Epithelial cell of esophagus (primary cell): ENCODE data around the gene DAGLA.

Experiments
- DNase-seq: peaks from one replicate; pipeline ENCODE4 v3.0.0; 2010; ENCODE audit warnings: low read depth
- H3K4me3 ChIP-seq: 2 replicates; pipeline ENCODE4 v1.5.1; 2011; ENCODE audit warnings: mild to moderate bottlenecking, low read length, control low read depth
- TF ChIP-seq, protein P1 (sequence below): IDR thresholded peaks from 2 replicates; pipeline ENCODE4 v1.5.1; 2011; ENCODE audit warnings: low read depth, mild to moderate bottlenecking, low read length, control low read depth, inconsistent platforms; ENCODE audit not compliant: insufficient read depth; ENCODE audit errors: missing control alignments

The DAGLA gene

DNA sequence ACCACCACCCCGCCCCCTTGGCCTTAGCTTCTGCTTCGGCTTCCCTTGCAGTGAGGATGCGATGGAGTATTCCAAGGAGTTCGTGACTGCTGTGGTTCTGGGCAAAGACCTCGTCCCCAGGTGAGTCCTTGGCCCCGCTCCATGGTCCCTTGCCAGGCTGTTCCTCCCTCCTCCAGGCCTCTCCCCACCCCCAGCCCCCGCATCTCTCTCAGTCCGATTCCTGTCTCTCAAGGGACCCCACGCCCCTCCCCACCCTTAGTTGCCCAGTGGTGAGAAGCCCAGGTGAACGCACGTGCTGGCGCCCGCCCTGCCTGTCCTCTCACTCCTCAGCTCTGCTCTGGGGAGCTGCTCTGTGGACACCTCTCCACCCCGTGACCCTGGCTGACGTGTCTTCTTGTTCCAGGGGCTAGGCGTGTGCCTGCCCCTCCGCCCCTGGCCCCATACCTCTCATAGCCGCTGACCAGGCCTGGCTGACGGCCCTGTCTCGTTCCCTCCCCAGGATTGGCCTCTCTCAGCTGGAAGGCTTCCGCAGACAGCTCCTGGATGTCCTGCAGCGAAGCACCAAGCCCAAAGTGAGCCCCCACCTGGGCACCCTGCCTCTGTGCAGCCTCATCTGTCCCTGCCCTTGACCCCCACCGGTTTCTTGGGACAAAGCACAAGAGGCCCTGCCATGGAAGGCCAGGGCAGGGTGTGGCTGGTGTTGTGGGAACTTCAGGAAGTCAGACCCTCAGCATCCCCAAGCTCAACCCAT, 57.6 kb downstream of the DAGLA start:
- TF ChIP-seq, protein P1, sequence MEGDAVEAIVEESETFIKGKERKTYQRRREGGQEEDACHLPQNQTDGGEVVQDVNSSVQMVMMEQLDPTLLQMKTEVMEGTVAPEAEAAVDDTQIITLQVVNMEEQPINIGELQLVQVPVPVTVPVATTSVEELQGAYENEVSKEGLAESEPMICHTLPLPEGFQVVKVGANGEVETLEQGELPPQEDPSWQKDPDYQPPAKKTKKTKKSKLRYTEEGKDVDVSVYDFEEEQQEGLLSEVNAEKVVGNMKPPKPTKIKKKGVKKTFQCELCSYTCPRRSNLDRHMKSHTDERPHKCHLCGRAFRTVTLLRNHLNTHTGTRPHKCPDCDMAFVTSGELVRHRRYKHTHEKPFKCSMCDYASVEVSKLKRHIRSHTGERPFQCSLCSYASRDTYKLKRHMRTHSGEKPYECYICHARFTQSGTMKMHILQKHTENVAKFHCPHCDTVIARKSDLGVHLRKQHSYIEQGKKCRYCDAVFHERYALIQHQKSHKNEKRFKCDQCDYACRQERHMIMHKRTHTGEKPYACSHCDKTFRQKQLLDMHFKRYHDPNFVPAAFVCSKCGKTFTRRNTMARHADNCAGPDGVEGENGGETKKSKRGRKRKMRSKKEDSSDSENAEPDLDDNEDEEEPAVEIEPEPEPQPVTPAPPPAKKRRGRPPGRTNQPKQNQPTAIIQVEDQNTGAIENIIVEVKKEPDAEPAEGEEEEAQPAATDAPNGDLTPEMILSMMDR = no peak

DNA sequence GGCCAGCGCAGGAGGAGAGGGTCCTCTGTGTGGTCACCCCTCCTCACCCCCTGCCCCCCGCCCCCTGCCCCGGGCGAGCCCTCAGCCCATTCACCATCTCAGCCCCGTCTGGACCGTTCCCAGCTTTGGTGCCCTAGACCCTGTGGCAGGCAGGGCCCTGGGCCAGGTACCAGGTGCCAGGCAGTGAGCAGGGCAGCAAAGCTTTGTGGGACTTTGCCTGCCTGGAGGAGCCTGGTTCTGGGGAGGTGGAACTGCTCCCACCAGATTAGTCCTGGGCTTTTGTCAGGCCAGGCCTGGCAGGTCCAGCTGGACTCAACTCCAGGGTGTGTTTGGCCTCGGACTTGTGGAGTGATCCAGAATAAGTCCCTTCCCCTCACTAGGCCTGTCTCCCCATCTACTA, 58.6 kb downstream of the DAGLA start:
- DNase-seq = no peak
- TF ChIP-seq, protein P1 = no peak
- no peak overlapping the region for H3K4me3 ChIP-seq

More for the DNA sequence above, 57.6 kb downstream of the DAGLA start:
- H3K4me3 ChIP-seq = no peak overlapping the region
- no peak for DNase-seq

DNA sequence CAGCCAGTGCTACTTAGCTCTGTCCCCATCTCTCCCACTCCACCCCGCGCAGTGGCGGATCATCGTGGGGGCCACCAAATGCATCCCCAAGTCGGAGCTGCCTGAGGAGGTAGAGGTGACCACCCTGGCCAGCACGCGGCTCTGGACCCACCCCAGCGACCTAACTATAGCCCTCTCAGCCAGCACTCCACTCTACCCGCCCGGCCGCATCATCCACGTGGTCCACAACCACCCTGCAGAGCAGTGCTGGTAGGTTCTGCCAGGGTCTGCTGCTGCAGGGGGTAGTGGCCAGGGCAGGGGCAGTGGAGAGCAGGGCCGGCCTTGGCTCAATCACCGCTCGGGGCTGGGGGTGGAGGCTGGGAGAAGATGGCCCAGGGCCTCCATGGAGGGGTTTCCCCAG, 59.2 kb downstream of the DAGLA start:
- H3K4me3 ChIP-seq = no peak overlapping the region
- DNase-seq = no peak
- TF ChIP-seq, protein P1 = no peak

DNA sequence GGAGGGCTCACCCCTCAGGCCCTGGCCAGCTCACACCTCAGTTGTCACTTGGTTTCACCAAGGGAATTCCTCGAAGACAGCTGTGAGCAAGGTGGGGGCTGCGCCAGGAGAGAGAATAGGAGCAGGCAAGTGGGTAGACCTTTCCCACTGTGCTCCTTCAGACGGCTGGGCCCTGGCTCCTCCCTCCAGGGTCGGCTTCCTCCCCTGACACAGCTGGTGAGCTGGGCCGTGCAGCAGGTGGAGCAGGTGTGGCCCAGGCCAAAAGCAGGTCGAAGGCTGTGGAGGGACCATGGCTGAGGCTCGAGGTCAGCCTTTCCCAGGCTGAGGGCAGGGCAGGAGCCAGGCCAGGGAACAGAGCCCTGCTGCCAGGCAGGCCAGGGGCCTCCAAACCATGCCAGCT, 59.8 kb downstream of the DAGLA start:
- H3K4me3 ChIP-seq = no peak overlapping the region
- no peak for DNase-seq
- TF ChIP-seq, protein P1 = no peak

DNA sequence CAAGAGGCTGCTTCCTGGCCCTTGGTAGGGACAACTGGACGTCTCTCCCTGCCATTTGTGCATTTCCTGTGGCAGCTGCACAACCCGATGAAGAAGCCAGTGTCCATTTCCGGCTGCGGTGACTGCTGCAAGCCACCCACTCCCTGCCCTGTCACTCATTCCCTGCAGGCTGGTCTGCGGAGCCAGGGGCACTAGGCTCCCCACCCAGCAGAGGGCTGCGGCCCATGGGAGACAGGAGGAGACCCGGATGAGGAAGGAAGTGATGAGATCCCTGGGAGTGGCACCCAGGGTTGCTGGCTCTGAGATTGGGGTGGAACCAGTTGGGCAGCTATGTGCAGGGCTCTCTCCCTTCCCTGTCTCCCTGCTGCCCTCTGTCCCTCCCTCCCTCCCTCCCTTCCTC, 62.2 kb downstream of the DAGLA start:
- H3K4me3 ChIP-seq = no peak overlapping the region
- DNase-seq = peak; percentile 52
- TF ChIP-seq, protein P1 = no peak

DNA sequence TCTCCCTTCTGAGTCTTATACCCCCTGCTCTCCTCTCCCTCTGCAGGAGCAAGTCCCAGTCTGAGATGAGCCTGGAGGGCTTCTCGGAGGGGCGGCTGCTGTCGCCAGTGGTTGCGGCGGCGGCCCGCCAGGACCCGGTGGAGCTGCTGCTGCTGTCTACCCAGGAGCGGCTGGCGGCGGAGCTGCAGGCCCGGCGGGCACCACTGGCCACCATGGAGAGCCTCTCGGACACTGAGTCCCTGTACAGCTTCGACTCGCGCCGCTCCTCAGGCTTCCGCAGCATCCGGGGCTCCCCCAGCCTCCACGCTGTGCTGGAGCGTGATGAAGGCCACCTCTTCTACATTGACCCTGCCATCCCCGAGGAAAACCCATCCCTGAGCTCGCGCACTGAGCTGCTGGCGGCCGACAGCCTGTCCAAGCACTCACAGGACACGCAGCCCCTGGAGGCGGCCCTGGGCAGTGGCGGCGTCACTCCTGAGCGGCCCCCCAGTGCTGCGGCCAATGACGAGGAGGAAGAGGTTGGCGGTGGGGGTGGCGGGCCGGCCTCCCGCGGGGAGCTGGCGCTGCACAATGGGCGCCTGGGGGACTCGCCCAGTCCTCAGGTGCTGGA, 63.4 kb downstream of the DAGLA start:
- TF ChIP-seq, protein P1 = no peak
- no peak overlapping the region for H3K4me3 ChIP-seq
- no peak for DNase-seq

DNA sequence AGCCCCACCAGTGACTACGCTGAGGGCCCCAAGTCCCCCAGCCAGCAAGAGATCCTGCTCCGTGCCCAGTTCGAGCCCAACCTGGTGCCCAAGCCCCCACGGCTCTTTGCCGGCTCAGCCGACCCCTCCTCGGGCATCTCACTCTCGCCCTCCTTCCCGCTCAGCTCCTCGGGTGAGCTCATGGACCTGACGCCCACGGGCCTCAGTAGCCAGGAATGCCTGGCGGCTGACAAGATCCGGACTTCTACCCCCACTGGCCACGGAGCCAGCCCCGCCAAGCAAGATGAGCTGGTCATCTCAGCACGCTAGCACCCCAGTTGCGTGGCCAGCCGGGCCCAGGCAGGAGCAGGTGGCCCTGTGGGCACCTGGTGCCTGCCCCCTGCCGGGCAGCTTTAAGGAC, 64.0 kb downstream of the DAGLA start:
- TF ChIP-seq, protein P1 = no peak
- no peak for DNase-seq
- no peak overlapping the region for H3K4me3 ChIP-seq
